HL-60/S4 (cell line): ENCODE data around the gene PTPRH.
"Not testable (repeated sequence)": the region's sequence is repeated elsewhere in the genome, so short reads cannot be mapped to it uniquely, and the experiment has no call there.

Source experiments
- in situ Hi-C: fragments of 300-500 bp; cut with MboI; formaldehyde crosslinking; loops from 2 replicates; pipeline ENCODE4 v1.14.3; 2022; ENCODE audit warnings: low sequenced_read_pairs

PTPRH gene

GRCh38 chr19:55186080-55186479 is 23.2 kb downstream of the PTPRH start:
- in situ Hi-C loops, result no loop called here

GRCh38 chr19:55181740-55182139 is 27.6 kb downstream of the PTPRH start:
- in situ Hi-C loops, result no loop called here

DNA sequence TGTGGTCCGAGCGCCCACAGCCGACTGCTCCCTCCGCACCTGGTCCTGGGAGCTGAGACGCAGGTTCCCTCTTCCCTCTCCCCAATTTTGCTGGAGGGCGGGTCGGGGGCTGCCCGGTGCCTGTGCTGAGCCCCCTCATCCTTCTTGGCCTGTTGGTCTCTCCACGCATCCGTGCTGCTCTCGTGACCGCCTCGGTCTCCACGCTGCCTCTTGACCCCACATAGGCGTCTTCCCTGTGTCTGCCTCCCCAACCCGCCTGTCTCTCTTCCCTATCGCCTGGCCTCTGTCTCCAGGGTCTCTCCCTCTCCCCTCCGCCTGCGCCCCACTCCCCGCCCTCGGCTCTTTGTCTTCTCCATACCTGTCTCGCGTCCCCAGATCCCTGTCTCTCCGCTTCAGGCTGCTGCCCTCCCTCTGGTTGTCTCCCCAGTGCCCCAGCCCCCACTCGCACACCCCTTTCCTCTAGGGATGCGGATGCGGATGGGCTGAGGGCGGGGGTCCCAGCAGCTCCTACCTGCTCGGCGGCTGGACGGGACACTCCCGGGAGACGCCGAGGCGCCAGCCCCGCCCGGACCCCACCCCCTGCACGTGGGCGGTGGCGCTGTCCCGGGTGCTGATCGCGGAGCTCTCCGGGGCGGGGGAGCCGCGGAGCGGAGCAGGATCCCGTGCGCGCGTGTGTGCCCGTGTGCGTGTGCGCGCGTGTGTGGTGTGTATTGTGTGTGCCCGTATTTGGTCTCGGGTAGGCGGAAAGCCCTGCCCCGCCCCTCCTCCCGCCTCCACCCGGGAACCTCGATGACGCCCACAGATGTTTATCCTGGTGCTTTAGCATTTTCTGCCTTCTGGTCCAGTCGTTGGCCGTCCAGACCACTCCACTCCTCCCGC is 29.5 kb downstream of the PTPRH start, which contains the start of gene SYT5:
Gene SYT5 (minus strand): TSS at position 684 of the 879 bp plus-strand sequence. CDS start 1,248 bp downstream, outside the sequence.
- in situ Hi-C loops, result no loop called here

GRCh38 chr19:55178781-55179599 is 30.3 kb downstream of the PTPRH start:
- in situ Hi-C loops, result no loop called here

- in situ Hi-C loops, result no loop called here
Observed at GRCh38 chr19:55176076-55176475, 33.2 kb downstream of the PTPRH start.

- in situ Hi-C loops, result no loop called here
Observed at GRCh38 chr19:55175117-55175867, 34.0 kb downstream of the PTPRH start.

- in situ Hi-C loops, result no loop called here
Observed at GRCh38 chr19:55174425-55175116, 34.7 kb downstream of the PTPRH start.

DNA sequence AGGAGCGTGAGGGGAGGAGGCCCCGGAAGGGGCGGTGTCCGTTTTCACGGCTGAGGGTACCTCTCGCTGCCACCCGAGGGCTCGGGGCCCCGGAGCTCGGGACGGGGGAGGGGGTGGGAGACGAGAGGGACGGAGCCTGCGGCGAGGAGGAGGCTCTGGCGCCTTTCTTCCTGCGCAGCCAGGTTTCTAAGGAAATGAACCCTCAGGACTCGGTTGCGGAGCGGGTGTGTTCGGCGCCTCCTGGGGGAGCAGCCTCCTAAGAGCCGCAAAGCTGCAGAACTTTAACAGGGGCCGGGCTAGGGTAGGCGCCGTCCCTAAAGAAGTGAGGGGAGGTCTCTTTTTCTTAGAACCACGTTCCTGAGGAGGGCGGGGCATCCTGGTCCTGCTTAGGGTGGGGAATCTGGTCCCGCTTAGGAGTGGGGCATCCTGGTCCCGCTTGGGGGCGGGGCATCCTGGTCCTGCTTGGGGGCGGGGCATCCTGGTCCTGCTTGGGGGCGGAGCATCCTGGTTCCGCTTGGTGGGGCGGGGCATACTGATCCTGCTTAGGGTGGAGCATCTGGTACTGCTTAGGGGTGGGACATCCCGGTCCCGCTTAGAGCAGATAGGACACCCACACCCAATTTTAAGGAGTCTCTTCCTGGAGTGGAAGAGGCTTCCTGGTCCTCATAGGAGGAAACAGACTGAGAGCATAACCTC is 35.4 kb downstream of the PTPRH start:
- in situ Hi-C loops, result no loop called here

DNA sequence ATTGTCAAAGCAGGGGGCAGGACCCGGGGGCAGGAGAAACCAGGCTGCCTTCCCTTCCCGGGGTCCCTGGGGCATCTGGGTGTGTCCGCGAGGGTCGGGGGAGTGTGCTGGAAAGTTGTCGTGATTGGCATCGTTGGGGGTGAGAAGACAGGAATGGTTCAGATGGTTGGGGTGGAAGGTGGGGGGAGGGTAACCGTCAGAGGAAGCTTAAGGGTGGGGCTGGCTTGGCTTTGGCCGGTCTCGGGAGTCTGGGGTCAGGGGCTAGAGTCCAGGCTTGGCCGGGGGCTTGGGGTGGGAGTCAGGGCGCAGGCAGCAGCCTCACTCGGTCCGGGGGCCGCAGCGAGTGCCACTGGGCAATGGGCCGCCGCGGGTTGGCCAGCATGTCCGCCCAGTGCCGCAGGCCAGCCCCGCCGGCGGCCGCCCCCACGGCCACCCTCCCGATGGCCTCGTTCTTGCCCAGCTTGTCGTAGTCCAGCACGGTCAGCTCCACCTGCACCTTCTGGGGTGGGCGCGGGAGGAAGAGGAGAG is 36.1 kb downstream of the PTPRH start:
- in situ Hi-C loops, result no loop called here

GRCh38 chr19:55172741-55173140 is 36.6 kb downstream of the PTPRH start:
- in situ Hi-C loops, result no loop called here

GRCh38 chr19:55172318-55172717 is 37.0 kb downstream of the PTPRH start:
- in situ Hi-C loops, result not testable (repeated sequence)

DNA sequence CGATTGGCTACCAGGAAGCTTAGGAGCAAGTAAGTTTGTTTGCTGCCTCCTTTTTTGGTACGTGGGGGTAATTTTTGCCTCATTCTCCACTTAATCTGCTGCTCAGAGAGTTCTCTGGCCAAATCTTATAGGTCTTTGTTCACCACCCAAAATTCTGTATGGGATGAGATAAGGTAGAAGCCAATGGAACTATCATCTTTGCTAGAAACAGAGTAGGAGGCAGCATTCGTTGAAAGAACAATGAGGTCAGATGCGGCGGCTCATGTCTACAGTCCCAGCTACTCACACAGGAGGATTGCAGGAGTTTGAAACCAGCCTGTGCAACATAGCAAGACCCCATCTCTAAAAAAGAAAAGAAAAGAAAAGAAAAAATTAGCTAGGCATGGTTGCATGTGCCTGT is 37.9 kb downstream of the PTPRH start:
- in situ Hi-C loops, result no loop called here

- in situ Hi-C loops, result no loop called here
Observed at GRCh38 chr19:55169136-55169535, 40.2 kb downstream of the PTPRH start.

- in situ Hi-C loops, result no loop called here
Observed at GRCh38 chr19:55166530-55167268, 42.6 kb downstream of the PTPRH start, which contains the start of gene DNAAF3. Gene DNAAF3, minus strand, starts transcription at chr19:55166613. Its CDS starts 200 bp downstream, at chr19:55166413.

- in situ Hi-C loops, result no loop called here
Observed at GRCh38 chr19:55165952-55166529, 43.3 kb downstream of the PTPRH start.

GRCh38 chr19:55161571-55162322 is 47.6 kb downstream of the PTPRH start:
- in situ Hi-C loops, result no loop called here

DNA sequence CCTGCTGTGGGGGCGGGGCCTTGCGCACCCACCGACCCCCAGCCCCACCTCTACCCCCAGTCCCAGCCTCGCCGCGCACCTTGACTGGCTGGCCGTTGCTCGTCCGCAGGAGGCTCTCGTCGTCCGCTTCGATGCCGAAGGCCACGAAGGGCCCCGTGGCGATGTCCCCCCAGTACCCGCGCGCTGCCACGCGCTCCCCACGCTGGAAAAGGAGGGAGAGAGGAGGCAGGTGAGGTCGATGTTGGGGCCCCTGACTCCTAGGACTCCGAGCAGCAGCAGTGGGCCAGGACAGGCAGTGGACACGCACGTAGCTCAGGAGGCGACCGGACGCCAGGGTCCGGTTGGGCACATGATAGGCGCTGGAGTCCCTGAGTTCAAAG is 48.3 kb downstream of the PTPRH start:
- in situ Hi-C loops, result no loop called here
